Measurements from ENCODE around the gene KRT9.
"Not testable (repeated sequence)": the region's sequence is repeated elsewhere in the genome, so short reads cannot be mapped to it uniquely, and the experiment has no call there.

DNA sequence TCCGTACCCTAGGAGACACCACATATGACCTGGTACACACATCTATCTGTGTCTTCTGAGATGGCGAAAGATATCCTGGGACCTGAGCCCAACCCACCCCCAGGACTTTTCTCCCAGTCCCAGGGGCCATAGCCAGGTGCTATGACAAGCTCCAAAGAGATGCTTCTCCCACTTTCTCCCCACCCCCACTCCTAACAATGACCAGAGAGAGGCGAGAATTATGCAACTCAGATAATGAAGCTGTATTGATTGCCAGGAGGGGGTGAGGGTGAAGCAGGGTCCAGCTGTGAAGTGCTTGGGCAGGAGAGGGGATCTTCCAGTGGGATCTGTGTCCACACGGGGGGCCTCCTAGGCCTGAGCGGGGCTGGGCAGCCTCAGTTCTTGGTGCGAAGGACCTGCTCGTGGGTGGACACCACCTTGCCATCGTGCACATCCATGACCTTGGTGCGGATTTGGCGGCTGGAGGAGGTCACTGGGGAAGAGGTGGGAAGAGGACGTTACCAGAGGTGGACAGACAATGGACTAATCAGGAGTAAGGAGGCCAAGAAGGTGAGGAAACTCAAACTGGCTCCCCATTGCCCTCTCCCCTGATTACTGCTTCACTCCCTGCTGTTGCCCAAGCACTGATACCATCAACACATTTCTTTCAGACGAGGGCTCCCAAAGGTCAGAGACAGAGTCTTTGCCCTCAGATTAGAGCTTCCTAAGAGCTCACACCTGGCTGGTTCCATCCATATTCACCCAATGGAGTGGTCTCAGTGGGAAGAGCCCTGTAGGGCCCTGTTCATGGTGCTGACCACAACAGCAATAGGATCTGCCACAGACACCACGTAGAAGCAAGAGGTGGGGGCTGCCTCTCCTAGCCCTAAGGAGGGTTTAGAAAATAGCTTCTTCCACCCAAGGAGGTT is 10.5 kb upstream of the KRT9 start:
- TF ChIP-seq TCF7L2 (IDR thresholded peaks at IDR 0.05; ENCODE audit: low read depth, low read length); CBX1 (IDR thresholded peaks at IDR 0.05; ENCODE audit: low read depth); GTF3A (CRISPR knock-in tag; conservative IDR thresholded peaks at IDR 0.05): not testable (repeated sequence)
- TF ChIP-seq, protein P1, sequence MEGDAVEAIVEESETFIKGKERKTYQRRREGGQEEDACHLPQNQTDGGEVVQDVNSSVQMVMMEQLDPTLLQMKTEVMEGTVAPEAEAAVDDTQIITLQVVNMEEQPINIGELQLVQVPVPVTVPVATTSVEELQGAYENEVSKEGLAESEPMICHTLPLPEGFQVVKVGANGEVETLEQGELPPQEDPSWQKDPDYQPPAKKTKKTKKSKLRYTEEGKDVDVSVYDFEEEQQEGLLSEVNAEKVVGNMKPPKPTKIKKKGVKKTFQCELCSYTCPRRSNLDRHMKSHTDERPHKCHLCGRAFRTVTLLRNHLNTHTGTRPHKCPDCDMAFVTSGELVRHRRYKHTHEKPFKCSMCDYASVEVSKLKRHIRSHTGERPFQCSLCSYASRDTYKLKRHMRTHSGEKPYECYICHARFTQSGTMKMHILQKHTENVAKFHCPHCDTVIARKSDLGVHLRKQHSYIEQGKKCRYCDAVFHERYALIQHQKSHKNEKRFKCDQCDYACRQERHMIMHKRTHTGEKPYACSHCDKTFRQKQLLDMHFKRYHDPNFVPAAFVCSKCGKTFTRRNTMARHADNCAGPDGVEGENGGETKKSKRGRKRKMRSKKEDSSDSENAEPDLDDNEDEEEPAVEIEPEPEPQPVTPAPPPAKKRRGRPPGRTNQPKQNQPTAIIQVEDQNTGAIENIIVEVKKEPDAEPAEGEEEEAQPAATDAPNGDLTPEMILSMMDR (CRISPR knock-in tag; IDR thresholded peaks at IDR 0.05), result not testable (repeated sequence)

Data from HepG2 (cell line).